Hematopoietic multipotent progenitor cell (in vitro differentiated cells): ENCODE measurements around the gene TTN. TPM values are rescaled to one million over a fixed set of nuclear protein-coding genes. Genes with fewer than 3 reads are reported as not detected.
A peak's percentile ranks its signal among the peaks of the same experiment; 100 is the strongest.

Experiments
- DNase-seq, 3 donors: peaks; one replicate each; pipeline ENCODE4 v3.0.0-alpha.2; 2011 to 2015; ENCODE audit warnings: low read depth in 2 of 3, low spot score in 2 of 3
- total RNA-seq: library from RNA; depleted of rRNA; stranded (reverse); fragments of >200 nt; gene quantifications from one replicate; pipeline ENCODE4 v1.2.3, GENCODE V29; 2012

The TTN gene
- total RNA-seq, 1 donor = 1.1 TPM

DNA sequence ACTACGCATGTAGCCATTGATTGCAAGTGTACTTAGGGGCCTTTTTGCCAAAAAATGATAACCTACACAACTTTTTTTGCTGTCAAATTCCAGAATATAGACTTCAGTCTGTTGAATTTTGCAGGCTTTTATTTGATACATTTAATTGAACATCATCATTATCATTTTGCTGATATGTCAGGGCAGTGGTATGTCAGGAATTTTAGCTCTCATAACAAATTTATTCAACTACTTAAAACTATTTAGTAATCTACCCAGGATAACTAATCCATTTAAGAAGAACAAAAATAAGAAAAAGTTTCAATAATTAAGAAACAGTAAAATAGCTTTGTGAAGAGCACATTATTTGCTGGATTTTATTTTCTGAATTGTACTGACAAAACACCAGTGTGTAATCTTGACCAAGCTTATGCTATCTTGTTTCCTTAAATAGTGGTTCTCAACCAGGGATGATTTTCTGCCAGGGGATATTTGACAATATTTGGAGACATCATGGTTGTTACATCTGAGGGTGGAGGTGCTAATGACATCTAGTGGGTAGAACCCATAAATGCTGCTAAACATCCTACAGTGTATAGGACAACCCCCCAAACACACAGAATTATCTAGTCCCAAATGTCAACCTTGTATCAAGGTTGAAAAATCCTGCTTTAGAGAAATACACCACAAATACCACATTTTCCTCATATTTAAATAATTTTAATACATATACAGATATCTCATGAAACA lies 12.1 kb upstream of the TTN start:
- no peak for DNase-seq

DNA sequence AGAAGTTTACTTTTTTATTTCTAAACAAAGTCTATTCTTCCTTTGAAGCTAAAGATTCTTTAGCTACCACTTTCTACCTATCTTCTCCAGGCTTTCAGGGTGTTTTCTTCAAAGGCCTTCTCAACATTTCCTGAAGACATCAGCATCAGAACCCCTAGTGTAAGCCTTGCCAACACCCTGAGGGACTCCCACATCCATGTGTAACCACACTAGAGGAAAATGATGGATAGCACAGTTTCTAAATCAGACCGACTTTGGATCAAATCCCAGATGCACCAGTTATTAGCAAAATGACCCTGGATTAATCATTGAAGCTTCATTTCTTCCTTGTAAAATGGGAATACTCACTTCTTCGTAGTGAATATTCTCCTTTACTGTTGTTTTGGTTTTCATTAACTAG lies 4.7 kb upstream of the TTN start:
- no peak for DNase-seq

DNA sequence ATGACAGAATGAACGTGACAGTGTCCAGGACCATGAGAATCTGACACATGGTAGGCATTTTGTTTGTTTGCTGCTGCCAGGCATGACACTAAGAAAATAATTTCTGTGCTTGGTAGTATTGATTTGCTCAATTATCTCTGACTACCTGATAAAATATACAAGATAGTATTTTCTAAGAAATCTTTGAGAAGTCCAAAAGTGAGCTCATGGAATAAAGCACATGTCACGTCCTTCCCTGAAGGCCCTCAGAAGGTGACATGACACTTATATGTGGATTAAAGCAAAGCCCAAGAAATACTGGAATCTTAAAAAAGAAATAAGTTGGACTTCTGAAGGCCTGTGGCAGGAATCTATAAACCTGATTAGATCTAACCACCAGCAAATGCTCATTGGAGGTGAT lies 3.8 kb upstream of the TTN start:
- no peak for DNase-seq

DNA sequence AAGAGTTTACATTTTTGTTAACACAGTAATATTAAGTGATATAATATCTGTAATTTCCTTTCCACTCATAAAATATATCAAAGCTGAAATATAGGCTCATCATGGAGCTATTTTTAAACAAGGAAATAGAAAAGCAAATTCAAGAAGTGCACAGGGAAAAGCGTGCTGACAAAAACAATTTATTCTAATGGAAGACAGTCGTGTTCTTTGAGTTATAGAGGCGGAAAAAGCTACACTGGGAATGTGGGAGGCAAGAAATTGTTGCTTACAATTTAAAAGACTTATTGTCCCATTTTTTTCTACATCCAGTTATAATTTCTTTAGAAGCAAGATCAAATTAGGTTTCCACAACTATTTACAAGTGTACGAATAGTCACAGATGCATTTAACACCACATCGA lies 3.2 kb upstream of the TTN start:
- DNase-seq = no peak

DNA sequence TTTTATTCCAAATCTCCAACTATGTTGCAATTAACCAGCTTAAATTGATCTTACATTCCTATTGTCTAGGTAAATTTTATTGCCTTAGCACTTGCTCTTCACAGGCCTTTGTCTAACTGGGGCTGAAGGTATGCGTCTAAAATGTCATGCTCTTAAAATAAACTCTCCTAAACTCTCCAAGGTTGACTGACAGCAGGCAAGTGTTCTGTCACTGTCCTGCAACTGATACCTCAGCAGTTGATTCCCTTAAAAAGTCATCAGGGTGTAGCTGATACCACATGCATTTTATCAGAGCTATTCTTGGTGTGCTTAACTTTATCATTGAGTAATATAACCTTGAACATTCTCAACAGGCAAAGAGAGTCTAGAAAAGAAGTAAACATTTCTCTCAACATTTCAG lies 680 bp downstream of the TTN start:
- DNase-seq = no peak

DNA sequence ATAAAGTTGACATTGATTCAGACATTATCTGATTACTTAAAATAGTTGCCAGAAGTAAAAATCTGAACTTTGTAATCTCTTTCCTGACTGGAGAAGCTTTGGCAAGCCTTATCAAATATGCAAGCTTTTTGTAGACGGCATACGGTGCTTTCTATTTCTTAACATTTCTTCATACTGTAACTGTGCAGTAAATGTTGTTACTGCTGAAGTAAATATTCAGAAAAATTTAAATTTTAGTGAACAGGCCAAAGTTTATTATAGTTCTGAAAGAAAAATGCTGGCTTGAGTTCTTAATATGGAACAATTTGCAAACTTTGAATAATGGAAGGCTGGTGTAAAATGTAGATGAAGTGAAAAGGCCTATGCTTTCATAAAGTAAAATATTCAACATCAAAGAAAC lies 1.8 kb downstream of the TTN start:
- DNase-seq = no peak

DNA sequence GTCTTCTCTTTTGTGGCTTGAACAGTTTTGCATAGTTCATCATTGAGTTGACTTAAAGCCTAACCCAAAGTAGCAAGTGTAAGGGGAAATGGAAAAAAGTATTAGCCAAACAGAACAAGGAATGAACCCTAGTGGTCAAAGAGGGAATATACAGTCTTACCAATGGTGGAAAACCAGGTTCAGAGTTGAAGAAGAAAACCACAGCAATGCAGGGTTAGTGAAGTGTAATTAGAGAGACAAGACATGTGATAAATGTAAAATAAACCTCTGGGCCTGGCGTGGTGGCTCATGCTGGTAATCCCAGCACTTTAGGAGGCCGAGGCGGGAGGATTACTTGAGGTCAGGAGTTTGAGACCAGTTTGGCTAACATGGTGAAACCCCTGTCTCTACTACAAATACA lies 2.4 kb downstream of the TTN start:
- peak in 1 of 3 donors; percentile 26 for DNase-seq

DNA sequence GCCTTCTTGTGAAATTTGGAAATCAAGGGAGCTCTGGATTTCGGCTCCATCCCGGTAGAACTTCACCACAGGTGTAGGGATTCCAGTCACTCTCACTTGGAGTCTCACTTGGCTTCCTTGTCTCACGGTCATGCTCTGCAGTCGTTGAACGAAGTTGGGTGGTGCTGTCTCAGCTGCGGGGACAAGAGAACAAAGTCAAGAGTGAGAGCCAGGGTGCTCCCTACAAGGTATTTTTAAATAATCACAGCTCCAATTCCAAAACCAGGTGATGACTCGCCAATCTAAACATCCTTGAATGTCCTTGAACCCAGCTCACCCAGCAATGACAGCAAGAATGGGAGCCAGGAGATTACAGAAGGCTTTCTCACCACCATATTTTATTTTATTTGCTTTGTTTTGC lies 6.7 kb downstream of the TTN start:
- no peak for DNase-seq

DNA sequence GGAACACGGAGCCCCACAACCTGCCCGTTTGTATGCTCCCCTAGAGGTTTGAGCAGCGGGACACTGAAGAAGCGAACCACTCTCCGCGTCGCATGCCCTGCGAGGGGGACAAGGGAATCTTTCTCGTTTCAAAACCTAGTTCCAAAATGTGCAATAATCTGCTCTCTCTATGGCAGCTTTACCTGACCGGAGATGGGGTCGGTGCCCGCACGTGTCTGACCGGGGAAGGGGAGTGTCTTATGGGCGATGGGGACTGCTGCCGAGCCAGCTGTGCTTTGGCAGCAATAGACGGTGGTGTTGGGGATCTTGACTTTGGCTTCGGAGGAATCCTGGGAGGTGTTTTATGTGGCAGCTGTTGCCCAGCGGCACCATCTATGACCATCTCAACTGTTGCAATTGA lies 7.9 kb downstream of the TTN start:
- no peak for DNase-seq

DNA sequence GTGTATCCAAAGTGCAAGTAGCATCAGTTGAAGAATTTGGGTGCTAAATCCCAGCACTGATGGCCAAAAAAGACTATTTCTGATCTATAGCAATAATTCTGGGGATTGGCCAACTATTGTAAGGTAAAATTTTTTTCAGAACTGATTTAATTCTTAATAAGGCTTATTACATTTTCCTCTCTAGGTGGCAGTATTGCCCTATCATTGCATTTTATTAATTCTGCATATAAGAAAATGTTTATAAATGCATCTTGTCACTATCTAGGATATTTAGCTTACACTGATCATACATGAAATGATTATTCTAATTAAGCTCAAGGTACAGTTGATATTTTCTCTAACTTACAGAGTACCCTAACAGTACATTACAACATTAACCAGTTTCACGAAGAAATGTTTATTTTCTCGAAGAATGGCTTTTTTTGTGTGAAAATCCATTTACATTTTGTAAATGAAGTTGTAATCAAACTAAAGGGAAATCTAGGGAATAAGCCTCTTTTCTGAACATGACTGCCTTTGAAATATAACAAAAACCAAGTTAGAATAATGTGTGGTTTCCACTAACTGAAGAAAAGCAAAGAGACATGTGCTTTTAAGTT lies 11.0 kb downstream of the TTN start:
- DNase-seq = peak in 2 of 3 donors; percentile 24 to 73

DNA sequence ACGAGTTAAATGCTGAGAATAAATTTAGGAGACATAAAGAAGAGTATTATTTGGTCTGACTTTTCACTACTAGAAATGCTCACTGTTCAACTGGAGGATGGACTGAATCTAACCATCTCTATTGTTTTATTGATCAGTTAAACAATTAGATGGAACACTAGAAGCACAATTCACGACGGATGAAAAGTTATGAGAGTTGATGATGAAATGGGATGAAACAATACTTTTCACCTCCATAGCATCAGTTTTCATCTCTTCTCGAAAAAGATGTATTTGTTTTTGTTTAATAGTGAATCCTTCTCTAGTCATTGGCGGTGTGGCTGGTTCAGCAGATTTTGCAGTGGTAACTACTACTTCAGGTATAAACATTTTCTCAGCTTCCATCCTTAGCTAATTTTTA lies 19.3 kb downstream of the TTN start:
- DNase-seq = no peak

DNA sequence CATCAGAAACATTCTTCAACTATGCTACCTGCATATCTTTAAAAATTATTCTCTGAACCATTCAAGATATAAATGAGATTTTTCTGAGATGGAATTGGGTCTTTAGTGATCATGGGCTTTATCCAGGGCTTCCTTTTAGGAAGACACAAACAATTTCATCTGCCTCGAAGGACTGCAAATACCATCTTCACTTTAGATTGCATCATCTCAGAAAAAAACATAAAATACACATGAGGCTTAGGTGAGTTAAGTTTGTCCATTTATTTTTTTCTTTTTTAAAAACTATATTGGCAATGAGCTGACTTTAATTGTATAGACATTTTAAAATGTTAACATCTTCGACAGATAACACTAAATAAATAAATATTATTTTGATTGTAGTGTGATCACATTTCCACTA lies 20.1 kb downstream of the TTN start:
- DNase-seq = no peak

DNA sequence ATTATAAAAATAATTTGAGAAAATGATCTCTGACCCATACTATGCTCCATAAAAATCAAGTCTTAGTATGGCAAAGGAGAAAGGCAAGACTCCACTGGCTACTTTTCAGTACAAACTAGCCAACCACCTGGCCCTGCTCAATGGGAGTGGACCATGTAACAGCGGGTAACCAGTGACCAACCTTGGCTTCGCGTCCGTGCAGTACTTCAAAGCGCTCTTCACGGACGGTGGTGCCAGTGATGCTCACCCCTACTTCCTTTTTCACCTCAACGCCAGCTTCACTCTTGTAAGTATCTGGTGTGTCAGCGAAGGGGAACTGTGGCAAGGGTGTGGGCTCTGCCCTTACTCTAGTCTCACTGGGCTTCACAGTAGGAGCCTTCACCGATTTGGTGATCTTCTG lies 23.3 kb downstream of the TTN start:
- no peak for DNase-seq

DNA sequence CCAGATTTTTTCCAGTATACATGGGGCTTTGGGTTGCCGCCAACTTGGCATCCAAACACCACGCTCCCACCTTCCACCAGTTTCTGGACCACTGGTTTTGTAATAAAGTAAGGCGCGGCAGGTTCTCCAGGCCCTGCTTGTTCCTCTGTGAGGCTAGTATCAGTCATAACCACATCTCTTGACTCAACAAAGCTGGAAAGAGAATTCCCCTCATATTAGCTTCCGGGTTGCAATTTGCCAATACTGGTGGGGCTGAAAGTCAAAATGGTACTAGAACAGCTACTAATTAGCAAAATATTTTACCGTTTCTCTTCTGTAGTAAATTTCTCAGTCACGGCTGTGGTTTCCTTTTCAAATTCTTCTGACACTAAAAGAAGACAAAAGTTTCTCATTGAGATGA lies 25.0 kb downstream of the TTN start:
- no peak for DNase-seq

DNA sequence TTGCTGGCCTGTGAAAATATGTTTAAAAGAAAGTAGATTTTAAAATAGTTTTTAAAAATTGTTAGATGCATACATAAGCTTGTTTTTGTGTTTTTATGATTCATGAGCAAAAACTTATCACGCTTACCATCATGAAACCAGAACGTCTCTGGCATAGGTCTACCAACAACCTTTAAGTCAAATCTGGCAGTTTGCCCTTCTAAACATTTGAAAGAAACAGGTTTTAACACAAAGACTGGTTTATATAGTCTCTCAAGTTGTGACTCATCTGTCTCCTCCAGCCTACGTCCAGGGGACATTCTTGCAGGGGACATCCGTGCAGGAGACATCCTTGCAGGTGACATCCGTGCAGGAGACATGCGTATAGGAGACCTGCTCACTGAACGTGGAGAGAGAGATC lies 29.6 kb downstream of the TTN start:
- DNase-seq = no peak

DNA sequence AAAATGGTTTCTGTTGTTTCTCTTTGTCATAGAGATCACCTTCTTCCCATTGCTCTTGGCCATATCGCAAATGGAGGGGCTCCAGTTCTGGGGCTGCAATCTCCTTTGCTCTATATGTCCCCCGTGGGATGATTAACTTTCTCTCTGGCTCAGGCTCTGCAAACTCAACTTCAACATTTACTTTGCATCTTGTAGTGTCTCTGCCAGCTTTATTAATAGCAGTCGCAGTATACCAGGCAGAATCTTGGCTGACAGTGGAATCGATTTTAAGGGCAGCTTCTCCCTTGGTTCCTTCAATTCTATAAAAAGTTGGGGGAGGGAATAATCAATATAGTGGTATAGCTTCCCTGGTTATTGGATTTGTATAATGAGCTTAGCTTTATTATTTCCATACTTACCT lies 30.5 kb downstream of the TTN start:
- DNase-seq = no peak

DNA sequence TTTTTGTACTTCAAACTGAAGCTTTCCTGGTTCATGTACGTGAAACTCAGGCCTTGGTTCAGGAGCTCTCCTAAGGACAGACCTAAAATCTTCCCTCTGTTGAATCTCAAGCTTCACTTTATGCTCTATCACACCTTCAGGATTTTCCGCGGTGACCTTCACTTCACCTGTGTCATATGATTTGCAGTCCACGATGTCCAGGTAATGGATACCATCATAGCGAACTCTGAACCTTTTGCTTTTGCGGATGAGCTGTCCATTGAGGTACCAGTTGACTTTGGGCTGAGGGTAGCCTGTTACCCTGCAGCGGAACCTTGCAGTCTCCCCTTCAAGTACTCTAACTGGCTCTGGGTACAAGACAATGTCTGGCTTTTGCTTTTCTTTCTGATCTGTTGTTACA lies 31.2 kb downstream of the TTN start:
- DNase-seq = no peak

DNA sequence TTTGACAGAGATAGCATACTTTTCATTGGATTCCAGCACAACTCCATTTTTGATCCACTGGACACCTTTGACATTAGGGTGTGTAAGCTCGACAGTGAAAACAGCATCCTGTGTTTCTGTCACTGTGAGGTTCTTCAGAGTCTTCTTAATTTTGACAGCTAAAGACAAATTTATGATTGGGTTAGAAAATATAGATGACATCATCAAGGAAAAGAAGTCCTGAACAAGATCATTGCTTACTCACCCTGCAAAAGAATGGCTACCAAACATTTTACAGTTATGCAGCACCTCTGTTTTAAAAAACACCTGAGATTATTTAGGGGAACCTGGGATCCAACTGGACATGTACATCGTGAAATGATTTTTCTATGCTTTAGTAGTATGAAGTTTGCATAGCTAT lies 36.7 kb downstream of the TTN start:
- DNase-seq = no peak

DNA sequence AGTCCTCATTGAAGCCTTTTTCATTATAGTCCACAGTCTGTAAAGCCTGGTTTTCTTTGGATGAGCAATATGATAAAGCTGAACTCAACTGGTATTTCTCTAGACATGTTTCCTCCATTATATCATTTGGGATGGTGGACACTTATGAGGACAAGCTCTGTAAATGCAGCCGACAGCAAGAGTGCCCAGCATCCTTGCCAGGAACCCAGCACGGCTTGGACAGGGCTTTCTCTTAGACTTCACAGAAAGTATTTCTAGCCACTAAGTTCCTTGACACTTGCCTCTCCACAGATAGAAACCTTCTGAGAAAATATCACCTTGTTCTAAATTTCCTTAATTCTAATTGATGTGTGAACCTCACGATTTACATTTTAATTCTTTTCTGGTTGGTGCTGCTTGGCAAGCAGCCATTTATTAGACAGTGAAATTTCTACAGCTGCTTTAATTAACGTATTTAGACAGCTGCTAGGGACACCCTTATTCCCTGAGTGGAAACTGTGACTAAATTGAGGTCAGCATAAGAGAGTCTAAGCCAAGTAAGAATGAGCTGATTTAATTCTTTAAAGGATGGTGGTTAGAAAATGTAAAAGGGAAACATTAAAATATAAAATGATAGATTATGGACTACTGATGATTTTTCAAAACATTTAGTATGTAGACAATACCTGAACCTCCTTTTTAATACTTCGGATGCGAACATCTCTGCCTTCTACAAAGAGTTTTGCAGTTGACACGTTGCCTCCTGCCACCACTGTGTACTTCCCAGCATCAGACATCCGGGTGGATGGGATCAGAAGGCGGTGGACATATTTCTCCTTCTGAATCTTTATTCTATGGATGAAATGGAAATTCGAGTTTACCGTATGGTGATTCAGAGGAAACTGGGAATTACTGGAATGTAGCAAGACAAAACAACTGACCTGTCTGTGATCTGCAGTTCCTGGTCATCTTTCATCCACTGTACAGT lies 39.8 kb downstream of the TTN start:
- no peak for DNase-seq

DNA sequence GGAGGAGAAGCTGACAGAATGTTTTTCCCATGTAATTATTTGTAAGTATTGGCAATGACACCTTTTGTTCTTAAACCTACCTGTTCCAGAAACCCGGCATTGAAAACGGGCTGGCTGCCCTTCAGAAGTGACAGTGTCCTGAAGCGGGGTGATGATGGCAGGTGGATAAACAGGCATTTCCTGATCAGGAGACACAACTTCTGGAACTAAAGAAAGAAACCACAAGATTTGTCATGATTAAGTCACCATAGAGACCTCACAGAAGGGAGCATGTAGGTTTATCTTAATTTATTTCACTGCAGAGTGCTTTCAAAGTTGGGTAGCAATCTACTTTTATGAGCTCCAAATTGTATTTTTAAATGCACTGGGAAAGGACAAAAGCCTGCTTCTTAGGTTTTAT lies 43.1 kb downstream of the TTN start:
- DNase-seq = no peak

DNA sequence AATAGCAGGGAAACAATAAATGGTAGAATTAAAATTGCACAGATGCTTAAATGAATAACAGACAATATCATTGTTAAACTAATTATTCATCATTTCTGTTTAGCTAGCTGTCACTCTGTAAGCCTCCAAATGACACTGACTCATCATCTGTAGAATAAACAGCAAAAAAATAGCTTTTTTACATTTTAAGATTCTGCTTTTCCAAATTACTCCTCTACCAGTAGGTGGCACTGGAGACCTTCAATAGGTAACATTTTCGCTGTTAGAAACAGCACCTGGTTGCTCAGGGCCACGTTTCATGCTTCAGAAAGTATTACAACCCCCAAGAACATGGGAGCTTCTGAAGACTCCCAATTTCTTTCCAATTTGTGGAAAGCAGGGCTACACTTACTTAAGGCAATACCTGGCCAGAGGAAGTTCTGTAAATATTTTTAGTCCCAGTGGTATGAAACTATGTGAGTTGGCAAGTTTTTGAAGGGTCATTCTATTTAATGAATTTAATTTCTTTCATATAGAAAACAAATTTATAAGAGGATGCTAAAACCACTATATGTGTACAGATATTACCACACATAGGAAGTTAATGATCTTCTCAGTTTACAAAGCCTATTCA lies 45.4 kb downstream of the TTN start:
- peak; percentile 4 to 67 (median 22) for DNase-seq
